SK-N-SH (cell line): ENCODE results near the gene CFTR.
A peak's percentile ranks its signal among the peaks of the same experiment; 100 is the strongest.

Experiments
- MXI1 ChIP-seq: IDR thresholded peaks from 2 replicates; pipeline ENCODE4 v1.6.1; 2012; ENCODE audit warnings: mild to moderate bottlenecking, low read depth, low read length, improper control_type of control experiment
- POLR2AphosphoS5 ChIP-seq: IDR thresholded peaks from 2 replicates; pipeline ENCODE4 v1.6.1; 2012; ENCODE audit warnings: low read depth, low read length
- RCOR1 ChIP-seq: fragments of 150-350 bp; IDR thresholded peaks from 2 replicates; pipeline ENCODE4 v1.6.1; 2017; ENCODE audit warnings: antibody characterized with exemption, low read length
- ZBTB33 ChIP-seq: IDR thresholded peaks from 2 replicates; pipeline ENCODE4 v1.4.0; 2012; ENCODE audit warnings: low read depth, borderline replicate concordance
- TF ChIP-seq, protein P1 (sequence below): fragments of 200-600 bp; sonication (generic); IDR thresholded peaks from 2 replicates; pipeline ENCODE4 v1.6.1; 2017; ENCODE audit warnings: antibody characterized with exemption, mild to moderate bottlenecking, moderate library complexity
- TF ChIP-seq, protein P2 (sequence below): fragments of 150-350 bp; IDR thresholded peaks from 2 replicates; pipeline ENCODE4 v1.6.1; 2017; ENCODE audit warnings: antibody characterized with exemption, low read length, low read depth, borderline replicate concordance

DNA sequence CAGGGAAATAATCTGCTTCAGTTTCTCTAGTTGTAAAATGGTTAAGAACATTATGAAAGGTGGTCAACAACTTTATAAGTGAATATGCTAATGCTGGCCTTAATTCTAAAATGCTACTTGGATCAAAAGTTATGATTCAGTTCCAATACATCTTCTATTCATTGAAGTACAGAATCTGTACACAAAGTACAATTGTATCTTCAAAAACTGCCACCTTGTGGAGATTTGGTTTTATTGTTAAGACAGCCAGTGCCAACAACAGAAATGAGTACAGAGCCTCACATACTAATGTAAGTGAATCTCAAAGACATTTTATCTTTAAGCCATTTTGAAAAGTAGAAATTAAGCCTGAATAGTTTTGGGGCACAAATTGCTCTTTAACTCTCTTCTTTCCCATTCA is 194.0 kb downstream of the CFTR start:
- TF ChIP-seq, protein P1, sequence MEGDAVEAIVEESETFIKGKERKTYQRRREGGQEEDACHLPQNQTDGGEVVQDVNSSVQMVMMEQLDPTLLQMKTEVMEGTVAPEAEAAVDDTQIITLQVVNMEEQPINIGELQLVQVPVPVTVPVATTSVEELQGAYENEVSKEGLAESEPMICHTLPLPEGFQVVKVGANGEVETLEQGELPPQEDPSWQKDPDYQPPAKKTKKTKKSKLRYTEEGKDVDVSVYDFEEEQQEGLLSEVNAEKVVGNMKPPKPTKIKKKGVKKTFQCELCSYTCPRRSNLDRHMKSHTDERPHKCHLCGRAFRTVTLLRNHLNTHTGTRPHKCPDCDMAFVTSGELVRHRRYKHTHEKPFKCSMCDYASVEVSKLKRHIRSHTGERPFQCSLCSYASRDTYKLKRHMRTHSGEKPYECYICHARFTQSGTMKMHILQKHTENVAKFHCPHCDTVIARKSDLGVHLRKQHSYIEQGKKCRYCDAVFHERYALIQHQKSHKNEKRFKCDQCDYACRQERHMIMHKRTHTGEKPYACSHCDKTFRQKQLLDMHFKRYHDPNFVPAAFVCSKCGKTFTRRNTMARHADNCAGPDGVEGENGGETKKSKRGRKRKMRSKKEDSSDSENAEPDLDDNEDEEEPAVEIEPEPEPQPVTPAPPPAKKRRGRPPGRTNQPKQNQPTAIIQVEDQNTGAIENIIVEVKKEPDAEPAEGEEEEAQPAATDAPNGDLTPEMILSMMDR: peak; percentile 59
- TF ChIP-seq MXI1 (no peak), ZBTB33 (no peak), RCOR1 (no peak), POLR2AphosphoS5 (no peak)
- TF ChIP-seq, protein P2, sequence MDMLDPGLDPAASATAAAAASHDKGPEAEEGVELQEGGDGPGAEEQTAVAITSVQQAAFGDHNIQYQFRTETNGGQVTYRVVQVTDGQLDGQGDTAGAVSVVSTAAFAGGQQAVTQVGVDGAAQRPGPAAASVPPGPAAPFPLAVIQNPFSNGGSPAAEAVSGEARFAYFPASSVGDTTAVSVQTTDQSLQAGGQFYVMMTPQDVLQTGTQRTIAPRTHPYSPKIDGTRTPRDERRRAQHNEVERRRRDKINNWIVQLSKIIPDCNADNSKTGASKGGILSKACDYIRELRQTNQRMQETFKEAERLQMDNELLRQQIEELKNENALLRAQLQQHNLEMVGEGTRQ: no peak
